Stimulated activated CD8-positive, alpha-beta memory T cell treated with anti-CD3 and anti-CD28 coated beads, Interleukin-15, amount 100 ng/mL, for 48 hours (primary cell): ENCODE data around the gene LRRC7.
"Not testable (repeated sequence)": the region's sequence is repeated elsewhere in the genome, so short reads cannot be mapped to it uniquely, and the experiment has no call there.

Source experiments
- DNase-seq, 2 donors: peaks; one replicate each; pipeline ENCODE4 v3.0.0-alpha.2; 2020; ENCODE audit warnings: low read depth in 2 of 2

The LRRC7 gene

GRCh38 chr1:69871412-69871811, 303.7 kb downstream of the LRRC7 start:
- DNase-seq = no peak

GRCh38 chr1:69878338-69878737, 310.6 kb downstream of the LRRC7 start:
- no peak for DNase-seq

GRCh38 chr1:69888016-69888415, 320.3 kb downstream of the LRRC7 start:
- not testable (repeated sequence) for DNase-seq

GRCh38 chr1:69888657-69889056, 320.9 kb downstream of the LRRC7 start:
- DNase-seq = no peak

GRCh38 chr1:69898403-69898947, 330.8 kb downstream of the LRRC7 start:
- no peak for DNase-seq

- no peak for DNase-seq
These were observed 343.6 kb downstream of the LRRC7 start for GRCh38 chr1:69911301-69911801.

- DNase-seq = no peak
These were observed 346.3 kb downstream of the LRRC7 start for GRCh38 chr1:69913977-69914376.

- DNase-seq = no peak
These were observed 347.4 kb downstream of the LRRC7 start for GRCh38 chr1:69914976-69915765.

- DNase-seq = no peak
These were observed 351.6 kb downstream of the LRRC7 start for GRCh38 chr1:69919129-69919921.

GRCh38 chr1:69919922-69920273, 352.2 kb downstream of the LRRC7 start:
- DNase-seq = no peak

- no peak for DNase-seq
These were observed 352.7 kb downstream of the LRRC7 start for GRCh38 chr1:69920426-69920825.

GRCh38 chr1:69921486-69921885, 353.8 kb downstream of the LRRC7 start:
- DNase-seq = no peak

GRCh38 chr1:69928234-69928633, 360.5 kb downstream of the LRRC7 start:
- not testable (repeated sequence) for DNase-seq

- DNase-seq = no peak
These were observed 361.8 kb downstream of the LRRC7 start for GRCh38 chr1:69929308-69930057.

GRCh38 chr1:69930396-69930795, 362.7 kb downstream of the LRRC7 start:
- no peak for DNase-seq

GRCh38 chr1:69932760-69933159, 365.0 kb downstream of the LRRC7 start:
- DNase-seq = no peak

GRCh38 chr1:69940231-69940630, 372.5 kb downstream of the LRRC7 start:
- DNase-seq = no peak

- DNase-seq = no peak
These were observed 373.1 kb downstream of the LRRC7 start for GRCh38 chr1:69940816-69941215.

- DNase-seq = no peak
These were observed 375.3 kb downstream of the LRRC7 start for GRCh38 chr1:69943030-69943429.

GRCh38 chr1:69946935-69947334, 379.2 kb downstream of the LRRC7 start:
- no peak for DNase-seq

GRCh38 chr1:69947837-69948236, 380.1 kb downstream of the LRRC7 start:
- DNase-seq = no peak

- no peak for DNase-seq
These were observed 385.0 kb downstream of the LRRC7 start for GRCh38 chr1:69952676-69953075.
